ENCODE data around the gene ILF3.
A peak's percentile ranks its signal among the peaks of the same experiment; 100 is the strongest.

DNA sequence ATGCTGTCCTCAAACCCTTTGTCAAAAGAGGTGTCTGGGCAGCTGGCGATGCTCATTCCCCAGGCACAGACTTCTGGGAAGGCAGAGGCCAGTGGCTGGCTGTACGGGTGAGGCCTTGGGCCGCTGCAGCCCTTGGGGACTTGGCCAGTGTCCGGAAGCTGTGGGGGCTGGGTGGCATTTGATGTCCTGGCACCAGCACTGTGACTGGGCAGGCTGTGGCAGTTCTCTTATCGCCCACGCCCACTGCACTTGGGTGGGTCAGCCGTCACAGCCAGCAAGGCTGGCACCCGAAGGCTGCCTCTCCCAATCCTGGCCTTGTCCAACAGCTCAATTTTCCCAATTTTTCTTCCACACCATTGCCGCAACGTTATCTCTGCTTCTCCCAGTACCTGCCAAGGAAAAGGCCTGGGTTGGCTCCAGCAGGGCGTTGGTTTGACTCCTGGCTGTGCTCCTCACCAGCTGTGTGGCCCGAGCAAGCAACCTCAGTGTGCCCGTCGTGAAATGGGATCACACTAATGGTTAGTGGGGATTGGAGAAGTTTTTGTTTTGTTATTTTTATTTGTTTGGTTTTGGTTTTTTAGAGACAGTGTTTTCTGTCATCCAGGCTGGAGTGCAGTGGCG, 41.5 kb upstream of the ILF3 start:
- TF ChIP-seq, protein P1, sequence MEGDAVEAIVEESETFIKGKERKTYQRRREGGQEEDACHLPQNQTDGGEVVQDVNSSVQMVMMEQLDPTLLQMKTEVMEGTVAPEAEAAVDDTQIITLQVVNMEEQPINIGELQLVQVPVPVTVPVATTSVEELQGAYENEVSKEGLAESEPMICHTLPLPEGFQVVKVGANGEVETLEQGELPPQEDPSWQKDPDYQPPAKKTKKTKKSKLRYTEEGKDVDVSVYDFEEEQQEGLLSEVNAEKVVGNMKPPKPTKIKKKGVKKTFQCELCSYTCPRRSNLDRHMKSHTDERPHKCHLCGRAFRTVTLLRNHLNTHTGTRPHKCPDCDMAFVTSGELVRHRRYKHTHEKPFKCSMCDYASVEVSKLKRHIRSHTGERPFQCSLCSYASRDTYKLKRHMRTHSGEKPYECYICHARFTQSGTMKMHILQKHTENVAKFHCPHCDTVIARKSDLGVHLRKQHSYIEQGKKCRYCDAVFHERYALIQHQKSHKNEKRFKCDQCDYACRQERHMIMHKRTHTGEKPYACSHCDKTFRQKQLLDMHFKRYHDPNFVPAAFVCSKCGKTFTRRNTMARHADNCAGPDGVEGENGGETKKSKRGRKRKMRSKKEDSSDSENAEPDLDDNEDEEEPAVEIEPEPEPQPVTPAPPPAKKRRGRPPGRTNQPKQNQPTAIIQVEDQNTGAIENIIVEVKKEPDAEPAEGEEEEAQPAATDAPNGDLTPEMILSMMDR (IDR thresholded peaks at IDR 0.05 in 8 of 11, conservative IDR thresholded peaks at IDR 0.05 in 3 of 11) = no peak
- TF ChIP-seq POLR2AphosphoS5 (IDR thresholded peaks at IDR 0.05) (peak; percentile 69 to 87 (median 84)), POLR2A (IDR thresholded peaks at IDR 0.05) (no peak)
